Activated T-helper 1 cell treated with Interleukin-2 at 50 U/mL for 16 hours (primary cell): ENCODE results near the gene SPDYE4.

Experiments used
- DNase-seq: peaks from one replicate; pipeline ENCODE4 v3.0.0-alpha.2; 2020; ENCODE audit warnings: low read depth

The SPDYE4 gene

GRCh38 chr17:8785547-8786413 is 27.4 kb upstream of the SPDYE4 start:
- DNase-seq, result peak; percentile 23

GRCh38 chr17:8782176-8782575 is 23.8 kb upstream of the SPDYE4 start:
- DNase-seq, result no peak

- no peak for DNase-seq
These were observed 23.4 kb upstream of the SPDYE4 start for GRCh38 chr17:8781776-8782175.

GRCh38 chr17:8776881-8777280 is 18.5 kb upstream of the SPDYE4 start:
- no peak for DNase-seq

GRCh38 chr17:8776248-8776647 is 17.9 kb upstream of the SPDYE4 start:
- DNase-seq, result no peak

- DNase-seq, result no peak
These were observed 8.4 kb upstream of the SPDYE4 start for GRCh38 chr17:8766731-8767130.

- DNase-seq, result no peak
These were observed 3.7 kb upstream of the SPDYE4 start for GRCh38 chr17:8762012-8762411.

GRCh38 chr17:8757189-8757588 is 1.2 kb downstream of the SPDYE4 start:
- DNase-seq, result no peak

- DNase-seq, result no peak
These were observed 2.6 kb downstream of the SPDYE4 start for GRCh38 chr17:8755590-8756255.

- no peak for DNase-seq
These were observed 3.5 kb downstream of the SPDYE4 start for GRCh38 chr17:8754890-8755289.

GRCh38 chr17:8753976-8754440 is 4.3 kb downstream of the SPDYE4 start:
- DNase-seq, result no peak

GRCh38 chr17:8753136-8753975 is 5.0 kb downstream of the SPDYE4 start:
- DNase-seq, result no peak

- DNase-seq, result no peak
These were observed 8.7 kb downstream of the SPDYE4 start for GRCh38 chr17:8749616-8750015.

- DNase-seq, result no peak
These were observed 10.6 kb downstream of the SPDYE4 start for GRCh38 chr17:8747742-8748141.

GRCh38 chr17:8746501-8747236 is 11.7 kb downstream of the SPDYE4 start:
- no peak for DNase-seq

- peak; percentile 72 for DNase-seq
These were observed 12.5 kb downstream of the SPDYE4 start for GRCh38 chr17:8745586-8746500.

GRCh38 chr17:8744086-8744785 is 14.1 kb downstream of the SPDYE4 start:
- DNase-seq, result no peak

GRCh38 chr17:8742819-8743218 is 15.5 kb downstream of the SPDYE4 start:
- DNase-seq, result no peak

GRCh38 chr17:8742274-8742673 is 16.1 kb downstream of the SPDYE4 start:
- DNase-seq, result no peak

- DNase-seq, result no peak
These were observed 16.6 kb downstream of the SPDYE4 start for GRCh38 chr17:8741771-8742170.
